NCI-H2196 (cell line): ENCODE data around the gene SOCS1.

Experiments used
- DNase-seq: peaks from one replicate; lab custom pipeline; 2025; ENCODE audit not compliant: unreplicated experiment; lab: John Stamatoyannopoulos, UW

Gene SOCS1

DNA sequence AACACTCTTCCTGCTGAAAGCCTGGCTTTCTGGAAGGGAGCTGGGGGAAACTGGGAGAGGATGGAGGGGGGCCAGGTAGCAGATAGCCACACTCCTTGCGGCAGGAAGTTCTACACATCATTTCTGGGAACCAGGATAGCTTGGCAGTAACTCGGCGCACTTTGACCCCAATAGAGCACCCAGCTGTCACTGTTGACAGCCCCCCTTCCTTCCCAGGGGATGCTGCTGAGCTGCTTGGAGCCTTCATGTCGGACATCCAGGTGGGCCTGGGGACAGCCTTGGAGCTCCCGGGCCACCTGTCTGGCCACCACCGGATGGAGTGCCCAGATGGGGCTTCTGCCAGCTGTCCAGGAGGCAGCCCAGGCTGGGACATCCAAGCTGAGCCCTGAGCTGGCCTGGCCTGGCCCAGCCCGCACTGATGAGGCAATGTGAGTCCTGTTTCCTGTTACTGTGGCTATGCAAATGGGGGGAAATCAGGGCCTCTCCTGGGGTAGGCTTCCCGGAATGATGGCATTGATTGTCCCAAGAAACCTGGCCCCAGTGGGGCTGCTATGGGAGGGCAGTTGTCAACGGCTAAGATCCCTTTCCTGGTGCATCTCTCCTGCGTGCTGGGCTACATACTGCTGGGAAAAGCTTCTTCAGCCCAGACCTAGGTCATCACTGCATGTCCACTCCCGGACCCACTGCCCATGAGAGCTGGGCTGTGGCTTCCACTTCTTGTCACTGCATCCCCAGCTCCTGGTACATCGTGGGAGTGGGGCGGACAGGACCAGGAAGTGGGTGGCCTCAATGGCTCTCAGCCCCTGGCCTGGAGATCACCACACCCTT lies 50.0 kb downstream of the SOCS1 start:
- no peak for DNase-seq

DNA sequence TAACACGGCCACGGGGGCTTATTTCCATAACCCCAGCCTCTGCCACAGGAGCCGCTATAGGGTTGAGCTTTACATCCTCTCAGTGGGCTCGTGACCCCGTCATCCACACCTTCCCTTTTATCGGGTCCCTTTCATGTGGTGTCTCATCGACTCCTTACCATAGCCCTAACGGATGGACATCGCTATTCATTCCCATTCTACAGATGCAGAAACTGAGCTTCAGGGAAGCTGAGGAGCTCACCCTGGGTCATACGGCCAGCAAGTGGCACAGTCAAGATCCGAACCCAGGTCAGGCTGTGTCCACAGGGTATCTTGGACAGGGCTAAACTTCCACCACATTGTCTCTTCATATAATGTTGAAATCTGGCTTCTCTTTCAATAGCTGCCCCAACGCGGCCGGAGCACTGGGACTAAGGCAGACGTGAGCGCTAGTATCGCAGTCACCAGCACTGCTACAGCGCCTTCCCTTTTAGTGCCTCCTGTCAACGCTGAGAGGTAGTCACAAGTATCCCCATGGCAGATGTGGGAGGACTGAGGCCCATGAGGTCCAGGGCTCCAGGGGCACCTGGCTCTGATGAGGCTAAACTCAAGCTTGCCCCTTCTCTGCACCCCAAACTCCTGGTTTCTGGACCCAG lies 50.8 kb downstream of the SOCS1 start:
- no peak for DNase-seq

DNA sequence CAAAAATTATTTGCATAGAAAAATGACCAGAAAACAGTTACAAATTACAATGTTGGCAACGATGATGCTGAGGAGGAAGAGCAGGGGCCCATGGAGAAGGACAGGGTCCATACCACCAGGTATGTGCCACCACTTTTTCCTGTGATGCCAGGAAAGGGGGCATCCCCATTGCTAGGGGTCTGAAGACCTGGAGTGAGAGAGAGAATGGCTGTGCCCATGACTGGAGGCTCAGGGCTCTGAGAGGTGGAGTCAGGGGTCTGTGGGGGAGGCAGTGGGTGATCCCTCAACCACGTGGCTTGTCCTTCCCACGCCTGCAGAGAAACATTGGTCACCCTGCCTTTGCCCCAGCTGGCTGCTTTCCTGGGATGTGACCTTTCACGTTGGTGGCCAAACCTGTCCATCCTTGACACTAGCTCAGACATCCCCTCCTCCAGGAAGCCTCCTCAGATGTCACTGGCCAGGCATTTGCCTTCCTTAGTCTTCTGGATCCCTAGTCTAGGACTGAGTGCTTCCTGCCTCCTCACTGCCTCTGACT lies 51.4 kb downstream of the SOCS1 start:
- no peak for DNase-seq
